H9 (cell line): ENCODE data around the gene ATG2A. TPM values are rescaled to one million over a fixed set of nuclear protein-coding genes. Genes with fewer than 3 reads are reported as not detected.
A peak's percentile ranks its signal among the peaks of the same experiment; 100 is the strongest.

Experiments
- DNase-seq: peaks from one replicate; pipeline ENCODE4 v3.0.0-alpha.2; 2017
- H2AFZ ChIP-seq: one replicate; pipeline ENCODE4 v1.6.1; 2013; ENCODE audit warnings: mild to moderate bottlenecking, low read length, control low read depth, moderate library complexity
- H2AK5ac ChIP-seq: 2 replicates; pipeline ENCODE4 v1.6.1; 2013; ENCODE audit warnings: low read length, control low read depth, mixed read lengths; ENCODE audit not compliant: insufficient read length
- H2BK120ac ChIP-seq: one replicate; pipeline ENCODE4 v1.6.1; 2013; ENCODE audit warnings: low read depth, mild to moderate bottlenecking, low read length, control low read depth, inconsistent platforms; ENCODE audit not compliant: poor library complexity, severe bottlenecking
- H2BK12ac ChIP-seq: 2 replicates; pipeline ENCODE4 v1.6.1; 2013; ENCODE audit warnings: low read length, control low read depth, mixed read lengths, low read depth; ENCODE audit not compliant: insufficient read length
- H2BK15ac ChIP-seq: 2 replicates; pipeline ENCODE4 v1.6.1; 2013; ENCODE audit warnings: low read depth, low read length, control low read depth
- H2BK20ac ChIP-seq: one replicate; pipeline ENCODE4 v1.6.1; 2013; ENCODE audit warnings: low read depth, mild to moderate bottlenecking, low read length, control low read depth, inconsistent platforms; ENCODE audit not compliant: poor library complexity, severe bottlenecking
- H2BK5ac ChIP-seq: 2 replicates; pipeline ENCODE4 v1.6.1; 2013; ENCODE audit warnings: low read length, control low read depth, mixed read lengths; ENCODE audit not compliant: insufficient read length
- H3K14ac ChIP-seq: 2 replicates; pipeline ENCODE4 v1.6.1; 2013; ENCODE audit warnings: low read length, control low read depth; ENCODE audit not compliant: insufficient read depth
- H3K18ac ChIP-seq: 2 replicates; pipeline ENCODE4 v1.6.1; 2013; ENCODE audit warnings: low read depth, mild to moderate bottlenecking, mixed read lengths, low read length, control low read depth; ENCODE audit not compliant: insufficient read length
- H3K23ac ChIP-seq: 2 replicates; pipeline ENCODE4 v1.6.1; 2013; ENCODE audit warnings: low read length, control low read depth, mixed read lengths, low read depth; ENCODE audit not compliant: insufficient read length
- H3K23me2 ChIP-seq: 2 replicates; pipeline ENCODE4 v1.6.1; 2013; ENCODE audit warnings: low read depth, mild to moderate bottlenecking, mixed read lengths, low read length, control low read depth; ENCODE audit not compliant: insufficient read length, poor library complexity, severe bottlenecking
- H3K27ac ChIP-seq: 2 replicates; pipeline ENCODE4 v1.5.1; 2013; ENCODE audit warnings: low read length, control low read depth, mixed read lengths, low read depth; ENCODE audit not compliant: insufficient read length
- H3K27me3 ChIP-seq: 2 replicates; pipeline ENCODE4 v1.6.1; 2013; ENCODE audit warnings: low read length, control low read depth, inconsistent platforms; ENCODE audit not compliant: insufficient read depth
- H3K4ac ChIP-seq: 2 replicates; pipeline ENCODE4 v1.6.1; 2013; ENCODE audit warnings: low read depth, mild to moderate bottlenecking, control low read depth, inconsistent platforms, low read length, moderate library complexity
- H3K4me1 ChIP-seq: 2 replicates; pipeline ENCODE4 v1.6.1; 2013; ENCODE audit warnings: low read length, control low read depth, inconsistent platforms; ENCODE audit not compliant: insufficient read depth
- H3K4me2 ChIP-seq: 2 replicates; pipeline ENCODE4 v1.6.1; 2013; ENCODE audit warnings: low read length, control low read depth, mixed read lengths; ENCODE audit not compliant: insufficient read length, insufficient read depth
- H3K56ac ChIP-seq: 2 replicates; pipeline ENCODE4 v1.6.1; 2013; ENCODE audit warnings: low read depth, mild to moderate bottlenecking, mixed read lengths, low read length, control low read depth; ENCODE audit not compliant: insufficient read length
- H3K79me1 ChIP-seq: 2 replicates; pipeline ENCODE4 v1.6.1; 2013; ENCODE audit warnings: low read depth, mild to moderate bottlenecking, moderate library complexity, low read length, control low read depth, inconsistent platforms; ENCODE audit not compliant: insufficient read depth, poor library complexity, severe bottlenecking
- H3K79me2 ChIP-seq: 2 replicates; pipeline ENCODE4 v1.6.1; 2013; ENCODE audit warnings: low read length, control low read depth, inconsistent platforms; ENCODE audit not compliant: insufficient read depth
- H3K9ac ChIP-seq: 2 replicates; pipeline ENCODE4 v1.6.1; 2013; ENCODE audit warnings: low read length, control low read depth, mixed read lengths; ENCODE audit not compliant: insufficient read length; ENCODE audit errors: extremely low read depth
- H3K9me3 ChIP-seq: one replicate; pipeline ENCODE4 v1.6.1; 2013; ENCODE audit warnings: low read depth, low read length, inconsistent platforms; ENCODE audit not compliant: control insufficient read depth
- H3T11ph ChIP-seq: one replicate; pipeline ENCODE4 v1.6.1; 2013; ENCODE audit warnings: mild to moderate bottlenecking, low read length, control low read depth, inconsistent platforms
- H4K20me1 ChIP-seq: one replicate; pipeline ENCODE4 v1.6.1; 2013; ENCODE audit not compliant: control insufficient read depth, insufficient read length, insufficient read depth
- H4K5ac ChIP-seq: 2 replicates; pipeline ENCODE4 v1.6.1; 2013; ENCODE audit warnings: low read depth, mild to moderate bottlenecking, mixed read lengths, low read length, control low read depth; ENCODE audit not compliant: insufficient read length
- H4K8ac ChIP-seq: replicated peaks from 2 replicates; pipeline ENCODE4 v1.6.1; 2013; ENCODE audit warnings: low read length, control low read depth, mixed read lengths, low read depth; ENCODE audit not compliant: insufficient read length
- H4K91ac ChIP-seq: 2 replicates; pipeline ENCODE4 v1.6.1; 2013; ENCODE audit warnings: low read depth, mild to moderate bottlenecking, moderate library complexity, mixed read lengths, low read length, control low read depth; ENCODE audit not compliant: insufficient read length
- H3K27ac Mint-ChIP-seq, 3 experiments: 2 replicates in 2 of 3; 3 replicates in 1 of 3; pipeline ENCODE4 v1.8.0; 2020 to 2021; ENCODE audit warnings: mixed read lengths in 3 of 3, mild to moderate bottlenecking in 1 of 3, moderate library complexity in 1 of 3
- H3K27me3 Mint-ChIP-seq: 2 replicates; pipeline ENCODE4 v1.8.0; 2021; ENCODE audit warnings: low read depth, mild to moderate bottlenecking, moderate library complexity, mixed read lengths
- H3K36me3 Mint-ChIP-seq, 3 experiments: 2 replicates in 2 of 3; 3 replicates in 1 of 3; pipeline ENCODE4 v1.8.0; 2020 to 2021; ENCODE audit warnings: low read depth in 3 of 3, mixed read lengths in 3 of 3; ENCODE audit not compliant: insufficient read depth in 1 of 3
- H3K4me1 Mint-ChIP-seq, 2 experiments: 2 replicates each; pipeline ENCODE4 v1.8.0; 2020; ENCODE audit warnings: mixed read lengths in 2 of 2
- H3K4me3 Mint-ChIP-seq, 2 experiments: 2 replicates in 1 of 2; 3 replicates in 1 of 2; pipeline ENCODE4 v1.8.0; 2020 to 2021; ENCODE audit warnings: mild to moderate bottlenecking in 2 of 2, mixed read lengths in 2 of 2, moderate library complexity in 1 of 2
- H3K9me3 Mint-ChIP-seq, 2 experiments: 2 replicates in 1 of 2; 3 replicates in 1 of 2; pipeline ENCODE4 v1.8.0; 2020; ENCODE audit warnings: mild to moderate bottlenecking in 2 of 2, mixed read lengths in 2 of 2, moderate library complexity in 1 of 2
- CTCF ChIP-seq: fragments of 200-600 bp; sonication (generic); conservative IDR thresholded peaks from 3 replicates; pipeline ENCODE4 v1.8.0; 2021; ENCODE audit warnings: antibody characterized with exemption, mild to moderate bottlenecking
- WGBS: extraction: QIAGEN DNeasy Blood & Tissue Kit; methylation state at CpG from one replicate; pipeline ENCODE4 v1.1.7; 2013; ENCODE audit warnings: missing lambda C conversion rate, low lambda C conversion rate, mixed read lengths; ENCODE audit not compliant: insufficient read length; ENCODE audit errors: extremely low coverage; 5-methylcytosine and 5-hydroxymethylcytosine counted together
- total RNA-seq: library from RNA; stranded (reverse); gene quantifications from 2 replicates; pipeline ENCODE4 v1.2.1, GENCODE V29; 2021

ATG2A gene
- total RNA-seq, 1 experiment from 2014 or later: 21.3 TPM

DNA sequence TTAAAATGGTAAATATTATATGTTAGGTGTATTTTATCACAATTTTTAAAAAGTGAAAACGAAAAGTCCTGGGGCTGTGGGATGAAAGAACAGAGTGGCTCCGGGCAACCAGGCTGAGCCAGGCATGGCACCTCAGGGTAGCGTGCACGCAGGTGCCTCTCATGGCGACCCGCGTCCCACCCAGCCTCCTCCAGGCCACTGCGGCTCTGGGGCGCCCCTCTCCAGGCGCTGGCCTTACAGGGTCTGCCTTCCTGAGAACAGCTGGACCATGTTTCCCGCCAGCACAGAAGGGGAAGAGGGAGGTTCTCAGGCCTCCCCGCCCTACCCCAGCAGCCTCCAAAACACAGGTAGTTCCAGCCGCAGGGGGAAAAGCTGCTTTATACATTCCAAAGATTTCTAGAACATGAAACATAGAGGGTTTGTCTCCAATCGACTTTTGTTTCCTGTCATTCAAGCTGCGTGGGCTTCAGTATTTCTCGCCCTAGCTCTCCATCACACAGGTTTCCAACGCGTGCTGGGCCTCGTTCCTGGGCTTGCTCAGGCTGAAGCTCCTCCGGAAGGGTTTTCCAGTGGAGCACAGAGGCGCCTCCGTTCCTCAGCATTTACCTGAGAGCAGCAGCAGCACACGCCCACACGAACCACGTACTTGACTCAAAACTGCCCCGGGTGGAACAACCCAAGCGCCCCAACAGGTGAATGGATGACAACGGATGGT lies 49.1 kb downstream of the ATG2A start:
- Histone ChIP-seq H3T11ph (no peak overlapping the region), H4K5ac (no peak overlapping the region), H3K14ac (no peak overlapping the region), H2AK5ac (no peak overlapping the region), H3K9me3 (no peaks in the 10 kb centered on the region), H2BK5ac (no peak overlapping the region), H4K20me1 (no peaks in the 10 kb centered on the region), H2BK120ac (no peak overlapping the region), H3K23me2 (no peaks in the 10 kb centered on the region), H2BK20ac (no peak overlapping the region), H2BK15ac (no peak overlapping the region), H3K18ac (no peak overlapping the region), H3K4ac (no peak overlapping the region), H4K91ac (no peak overlapping the region), H3K27ac (no peak overlapping the region), H3K4me2 (no peak overlapping the region), H3K79me1 (no peaks in the 10 kb centered on the region), H2AFZ (no peak overlapping the region), H3K23ac (no peak overlapping the region), H3K27me3 (no peaks in the 10 kb centered on the region), H4K8ac (no peak overlapping the region), H3K4me1 (no peaks in the 10 kb centered on the region; the same call in 1 of the 2 replicates), H3K56ac (no peak overlapping the region), H3K9ac (no peak overlapping the region), H2BK12ac (no peak overlapping the region), H3K79me2 (no peaks in the 10 kb centered on the region)
- H3K27ac Mint-ChIP-seq: peak overlapping the region; percentile 27 to 90 (median 44); a peak in 4 of 7 replicates
- no peak overlapping the region for H3K4me3 Mint-ChIP-seq
- H3K27me3 Mint-ChIP-seq: no peaks in the 10 kb centered on the region
- TF ChIP-seq CTCF: no peak
- DNase-seq: no peak
- peaks cover 11 to 24% of the 10 kb centered on the region in 2 experiments for H3K4me1 Mint-ChIP-seq
- no CpG with 5 or more reads among the region's 28 CpGs for WGBS
- H3K9me3 Mint-ChIP-seq: no peaks in the 10 kb centered on the region
- peaks cover 0 to 5% (median 4%) of the 10 kb centered on the region in 3 experiments; a peak in 4 of 7 replicates for H3K36me3 Mint-ChIP-seq
